Spinal cord (tissue), 10 donors: ENCODE data around the gene TBC1D10B. TPM values are rescaled to one million over a fixed set of nuclear protein-coding genes. Genes with fewer than 3 reads are reported as not detected.

Experiments used
- DNase-seq, 6 donors: peaks; one replicate each; pipeline versions ENCODE4 v3.0.0 to v3.0.0-alpha.2; 2013 to 2015; ENCODE audit warnings: low spot score in 6 of 6, low read depth in 4 of 6
- H3K27ac ChIP-seq: one replicate; pipeline ENCODE4 v1.5.1; 2013; ENCODE audit warnings: low read depth, low read length, control low read depth
- H3K27me3 ChIP-seq: one replicate; pipeline ENCODE4 v1.6.1; 2013; ENCODE audit warnings: low read length; ENCODE audit not compliant: control insufficient read depth, insufficient read depth
- H3K36me3 ChIP-seq: one replicate; pipeline ENCODE4 v1.6.1; 2013; ENCODE audit warnings: low read length; ENCODE audit not compliant: control insufficient read depth, insufficient read depth
- H3K4me1 ChIP-seq: one replicate; pipeline ENCODE4 v1.6.1; 2013; ENCODE audit warnings: low read length; ENCODE audit not compliant: control insufficient read depth, insufficient read depth
- H3K4me3 ChIP-seq: one replicate; pipeline ENCODE4 v1.5.1; 2013; ENCODE audit warnings: low read depth, low read length, control low read depth
- H3K9me3 ChIP-seq: one replicate; pipeline ENCODE4 v1.6.1; 2013; ENCODE audit warnings: low read length; ENCODE audit not compliant: control insufficient read depth, insufficient read depth
- WGBS: methylation state at CpG from one replicate; pipeline ENCODE4 v1.1.5; 2013; ENCODE audit warnings: missing lambda C conversion rate; ENCODE audit not compliant: insufficient coverage; 5-methylcytosine and 5-hydroxymethylcytosine counted together
- polyA plus RNA-seq, 2 donors: library from polyadenylated mRNA; unstranded; fragments of 120-200 nt; gene quantifications; one replicate each; pipeline ENCODE4 v1.2.1, GENCODE V29; 2013; ENCODE audit not compliant: insufficient read length in 2 of 2
- total RNA-seq, 2 donors: library from RNA; depleted of rRNA in 1 of 2; stranded (reverse); fragments of 120-200 nt in 1 of 2; fragments of >200 nt in 1 of 2; gene quantifications; one replicate each; pipeline versions ENCODE4 v1.2.3 to v1.2.4, GENCODE V29; 2013 to 2014
- donor health status: healthy.

Gene TBC1D10B
- total and polyA plus RNA-seq, 4 donors: 26.0 to 74.1 (median 48.7) TPM

- Histone ChIP-seq H3K4me1 (peaks cover 19% of the 10 kb centered on the region), H3K9me3 (no peaks in the 10 kb centered on the region), H3K4me3 (no peak overlapping the region), H3K27me3 (no peaks in the 10 kb centered on the region), H3K27ac (peak overlapping the region; percentile 1), H3K36me3 (peaks cover 21% of the 10 kb centered on the region)
- WGBS: 28% methylated on average over 8 of the region's 15 CpGs
- peak in 4 of 6 donors; percentile 68 to 95 (median 87) for DNase-seq
Observed at GRCh38 chr16:30409125-30410060, 39.1 kb upstream of the TBC1D10B start.

- 23% methylated on average over 6 of the region's 19 CpGs for WGBS
- DNase-seq: no peak
Observed at GRCh38 chr16:30407804-30408534, 37.7 kb upstream of the TBC1D10B start.

GRCh38 chr16:30407102-30407803 lies 37.0 kb upstream of the TBC1D10B start, which contains the start of gene ZNF771:
Gene ZNF771, plus strand, starts transcription at chr16:30407606. Its CDS starts 448 bp downstream, at chr16:30408054.
- peak within 1 kb of the TSS; percentile 84 for H3K4me3 ChIP-seq
- no peaks in the 10 kb centered on the region for H3K9me3 ChIP-seq
- DNase-seq: peak in 5 of 6 donors; percentile 81 to 97 (median 91)
- peaks cover 19% of the 10 kb centered on the region for H3K4me1 ChIP-seq
- peaks cover 12% of the 10 kb centered on the region for H3K36me3 ChIP-seq
- H3K27me3 ChIP-seq: no peaks in the 10 kb centered on the region
- under 1% methylated on average over 65 of the region's 65 CpGs for WGBS
- H3K27ac ChIP-seq: peak within 1 kb of the TSS; percentile 91

More at GRCh38 chr16:30407804-30408534, 37.7 kb upstream of the TBC1D10B start:
- Histone ChIP-seq H3K4me1 (peaks cover 19% of the 10 kb centered on the region), H3K27ac (peak overlapping the region; percentile 91), H3K9me3 (no peaks in the 10 kb centered on the region), H3K27me3 (no peaks in the 10 kb centered on the region), H3K36me3 (peaks cover 16% of the 10 kb centered on the region), H3K4me3 (peak overlapping the region; percentile 84)

GRCh38 chr16:30406795-30407101 lies 36.5 kb upstream of the TBC1D10B start:
- Histone ChIP-seq H3K27me3 (no peaks in the 10 kb centered on the region), H3K27ac (peak overlapping the region; percentile 91), H3K36me3 (peaks cover 9% of the 10 kb centered on the region), H3K4me1 (peaks cover 19% of the 10 kb centered on the region), H3K9me3 (no peaks in the 10 kb centered on the region), H3K4me3 (peak overlapping the region; percentile 84)
- DNase-seq: no peak
- WGBS: 9% methylated on average over 10 of the region's 14 CpGs

- no peak overlapping the region for H3K4me3 ChIP-seq
- WGBS: 77% methylated on average over 2 of the region's 8 CpGs
- no peak for DNase-seq
- H3K27me3 ChIP-seq: no peaks in the 10 kb centered on the region
- H3K27ac ChIP-seq: no peak overlapping the region
- H3K36me3 ChIP-seq: peaks cover 21% of the 10 kb centered on the region
- H3K4me1 ChIP-seq: peaks cover 30% of the 10 kb centered on the region
- no peaks in the 10 kb centered on the region for H3K9me3 ChIP-seq
Observed at GRCh38 chr16:30401768-30402425, 31.6 kb upstream of the TBC1D10B start.

GRCh38 chr16:30399435-30400186 lies 29.3 kb upstream of the TBC1D10B start:
- peaks cover 21% of the 10 kb centered on the region for H3K36me3 ChIP-seq
- H3K4me3 ChIP-seq: peak overlapping the region; percentile 76
- no peaks in the 10 kb centered on the region for H3K27me3 ChIP-seq
- WGBS: 12% methylated on average over 12 of the region's 12 CpGs
- peak overlapping the region; percentile 99 for H3K27ac ChIP-seq
- DNase-seq: no peak
- H3K4me1 ChIP-seq: peaks cover 41% of the 10 kb centered on the region
- no peaks in the 10 kb centered on the region for H3K9me3 ChIP-seq

GRCh38 chr16:30398661-30399434 lies 28.6 kb upstream of the TBC1D10B start:
- Histone ChIP-seq H3K4me1 (peaks cover 49% of the 10 kb centered on the region), H3K27me3 (no peaks in the 10 kb centered on the region)
- 79% methylated on average over 20 of the region's 23 CpGs for WGBS

More at GRCh38 chr16:30398661-30399434, 28.6 kb upstream of the TBC1D10B start:
- Histone ChIP-seq H3K27ac (peak overlapping the region; percentile 99), H3K9me3 (no peaks in the 10 kb centered on the region), H3K36me3 (peaks cover 21% of the 10 kb centered on the region), H3K4me3 (no peak overlapping the region)
- no peak for DNase-seq
